HEK293T (cell line): ENCODE measurements around the gene PZP.

Experiments used
- ARNT ChIP-seq: fragments of 450-650 bp; IDR thresholded peaks from 2 replicates; pipeline ENCODE4 v1.6.1; 2017; ENCODE audit warnings: mild to moderate bottlenecking
- BHLHE40 ChIP-seq: fragments of 450-650 bp; IDR thresholded peaks from 2 replicates; pipeline ENCODE4 v1.6.1; 2016; ENCODE audit warnings: mild to moderate bottlenecking, moderate library complexity, borderline replicate concordance
- ELF4 ChIP-seq: fragments of 450-650 bp; IDR thresholded peaks from 2 replicates; pipeline ENCODE4 v1.6.1; 2017; ENCODE audit warnings: antibody characterized with exemption
- FOXA1 ChIP-seq: fragments of 450-650 bp; IDR thresholded peaks from 2 replicates; pipeline ENCODE4 v1.6.1; 2016; ENCODE audit warnings: mild to moderate bottlenecking
- L3MBTL2 ChIP-seq: fragments of 450-650 bp; conservative IDR thresholded peaks from 2 replicates; pipeline ENCODE4 v1.6.1; 2016; ENCODE audit warnings: mild to moderate bottlenecking
- SP1 ChIP-seq: fragments of 450-650 bp; IDR thresholded peaks from 2 replicates; pipeline ENCODE4 v1.6.1; 2017
- SUZ12 ChIP-seq: fragments of 450-650 bp; IDR thresholded peaks from 2 replicates; pipeline ENCODE4 v1.6.1; 2016; ENCODE audit warnings: mild to moderate bottlenecking
- TARDBP ChIP-seq: fragments of 450-650 bp; IDR thresholded peaks from 2 replicates; pipeline ENCODE4 v1.6.1; 2016

GRCh38 chr12:9169979-9170634 lies 38.1 kb downstream of the PZP start:
- TF ChIP-seq SUZ12 = no peak
- no peak for TF ChIP-seq SP1
- no peak for TF ChIP-seq FOXA1
- no peak for TF ChIP-seq L3MBTL2
- no peak for TF ChIP-seq ELF4
- TF ChIP-seq ARNT = no peak
- TF ChIP-seq BHLHE40 = no peak
- no peak for TF ChIP-seq TARDBP
